Trophoblast cell (in vitro differentiated cells and primary cell): ENCODE measurements around the gene RNF157.

ENCODE experiments used
- DNase-seq, 2 donors: peaks; one replicate each; pipeline ENCODE4 v3.0.0-alpha.2; 2016
- H2AFZ ChIP-seq: 2 replicates; pipeline ENCODE4 v1.6.1; 2013; ENCODE audit warnings: low read length, moderate library complexity, mild to moderate bottlenecking; ENCODE audit not compliant: insufficient read depth, poor library complexity
- H2AK5ac ChIP-seq: 2 replicates; pipeline ENCODE4 v1.6.1; 2013; ENCODE audit warnings: mild to moderate bottlenecking, low read length
- H2BK120ac ChIP-seq: 2 replicates; pipeline ENCODE4 v1.6.1; 2013; ENCODE audit warnings: low read length, mild to moderate bottlenecking, moderate library complexity; ENCODE audit not compliant: insufficient read depth, poor library complexity
- H2BK12ac ChIP-seq: 2 replicates; pipeline ENCODE4 v1.6.1; 2013; ENCODE audit warnings: mild to moderate bottlenecking, low read length, moderate library complexity
- H2BK5ac ChIP-seq: 2 replicates; pipeline ENCODE4 v1.6.1; 2013; ENCODE audit warnings: low read length, low read depth, moderate library complexity, mild to moderate bottlenecking; ENCODE audit not compliant: poor library complexity
- H3K14ac ChIP-seq: 2 replicates; pipeline ENCODE4 v1.6.1; 2013; ENCODE audit warnings: mild to moderate bottlenecking, low read length
- H3K18ac ChIP-seq: 2 replicates; pipeline ENCODE4 v1.6.1; 2013; ENCODE audit warnings: mild to moderate bottlenecking, low read length
- H3K23ac ChIP-seq: 2 replicates; pipeline ENCODE4 v1.6.1; 2013; ENCODE audit warnings: low read length
- H3K27ac ChIP-seq: 2 replicates; pipeline ENCODE4 v1.5.1; 2013; ENCODE audit warnings: low read depth, mild to moderate bottlenecking, inconsistent platforms, low read length, moderate library complexity
- H3K27me3 ChIP-seq: 2 replicates; pipeline ENCODE4 v1.6.1; 2013; ENCODE audit warnings: inconsistent platforms, mild to moderate bottlenecking, low read length, moderate library complexity; ENCODE audit not compliant: insufficient read depth
- H3K36me3 ChIP-seq, 2 experiments: 1 replicate in 1 of 2; 2 replicates in 1 of 2; pipeline ENCODE4 v1.6.1; 2013; ENCODE audit warnings: low read length in 2 of 2, mild to moderate bottlenecking in 2 of 2, moderate library complexity in 1 of 2; ENCODE audit not compliant: insufficient read depth in 2 of 2, control insufficient read depth in 1 of 2
- H3K4ac ChIP-seq: 2 replicates; pipeline ENCODE4 v1.6.1; 2013; ENCODE audit warnings: low read depth, mild to moderate bottlenecking, low read length, moderate library complexity
- H3K4me1 ChIP-seq, 2 experiments: 1 replicate in 1 of 2; 2 replicates in 1 of 2; pipeline ENCODE4 v1.6.1; 2013; ENCODE audit warnings: low read length in 2 of 2, mild to moderate bottlenecking in 2 of 2, moderate library complexity in 1 of 2; ENCODE audit not compliant: insufficient read depth in 2 of 2, control insufficient read depth in 1 of 2
- H3K4me2 ChIP-seq: 2 replicates; pipeline ENCODE4 v1.6.1; 2013; ENCODE audit warnings: inconsistent platforms, mild to moderate bottlenecking, low read length, moderate library complexity
- H3K4me3 ChIP-seq: 2 replicates; pipeline ENCODE4 v1.5.1; 2013; ENCODE audit warnings: mild to moderate bottlenecking, low read depth, low read length, inconsistent platforms
- H3K79me1 ChIP-seq: one replicate; pipeline ENCODE4 v1.6.1; 2013; ENCODE audit warnings: low read length
- H3K79me2 ChIP-seq: 2 replicates; pipeline ENCODE4 v1.6.1; 2013; ENCODE audit warnings: low read length, mild to moderate bottlenecking; ENCODE audit not compliant: control insufficient read depth, insufficient read depth, poor library complexity
- H3K9ac ChIP-seq: 2 replicates; pipeline ENCODE4 v1.6.1; 2013; ENCODE audit warnings: mild to moderate bottlenecking, low read length
- H3K9me3 ChIP-seq: 2 replicates; pipeline ENCODE4 v1.6.1; 2013; ENCODE audit warnings: low read depth, mild to moderate bottlenecking, control low read depth, inconsistent platforms, low read length; ENCODE audit not compliant: insufficient read depth
- H4K12ac ChIP-seq: 2 replicates; pipeline ENCODE4 v1.6.1; 2013; ENCODE audit warnings: low read depth, mild to moderate bottlenecking, low read length, moderate library complexity
- H4K8ac ChIP-seq: 2 replicates; pipeline ENCODE4 v1.6.1; 2013; ENCODE audit warnings: low read depth, mild to moderate bottlenecking, low read length, moderate library complexity
- H4K91ac ChIP-seq: one replicate; pipeline ENCODE4 v1.6.1; 2013; ENCODE audit warnings: low read depth, mild to moderate bottlenecking, low read length, moderate library complexity
- WGBS: extraction: QIAGEN DNeasy Blood & Tissue Kit; methylation state at CpG from one replicate; pipeline ENCODE4 v1.1.7; 2013; ENCODE audit warnings: missing lambda C conversion rate; ENCODE audit not compliant: insufficient read length, insufficient coverage; ENCODE audit errors: extremely low coverage; 5-methylcytosine and 5-hydroxymethylcytosine counted together

The RNF157 gene

GRCh38 chr17:76164331-76164730 lies 76.0 kb downstream of the RNF157 start:
- no peak overlapping the region for H3K18ac ChIP-seq
- H4K8ac ChIP-seq, result no peak overlapping the region
- no peak overlapping the region for H3K14ac ChIP-seq
- WGBS, result no CpG with 5 or more reads among the region's 2 CpGs
- H3K27me3 ChIP-seq, result no peaks in the 10 kb centered on the region
- H3K4me1 ChIP-seq, result no peaks in the 10 kb centered on the region
- H3K79me1 ChIP-seq, result no peaks in the 10 kb centered on the region
- H3K23ac ChIP-seq, result no peak overlapping the region
- no peak overlapping the region for H4K91ac ChIP-seq
- H3K4me3 ChIP-seq, result no peak overlapping the region
- H3K4me2 ChIP-seq, result no peak overlapping the region
- no peaks in the 10 kb centered on the region for H3K79me2 ChIP-seq
- H2AK5ac ChIP-seq, result no peak overlapping the region
- H4K12ac ChIP-seq, result no peak overlapping the region
- H3K27ac ChIP-seq, result no peak overlapping the region
- H3K4ac ChIP-seq, result no peak overlapping the region
- no peak overlapping the region for H2BK120ac ChIP-seq
- H3K9me3 ChIP-seq, result no peaks in the 10 kb centered on the region
- no peak overlapping the region for H2BK5ac ChIP-seq
- no peak overlapping the region for H3K9ac ChIP-seq
- H3K36me3 ChIP-seq, result no peaks in the 10 kb centered on the region
- no peak overlapping the region for H2AFZ ChIP-seq
- DNase-seq, result no peak
- H2BK12ac ChIP-seq, result no peak overlapping the region

- no peaks in the 10 kb centered on the region for H3K36me3 ChIP-seq
- H4K8ac ChIP-seq, result no peak overlapping the region
- H2BK120ac ChIP-seq, result no peak overlapping the region
- no peak overlapping the region for H3K4me3 ChIP-seq
- H3K4me2 ChIP-seq, result no peak overlapping the region
- no peaks in the 10 kb centered on the region for H3K9me3 ChIP-seq
- DNase-seq, result no peak
- no peak overlapping the region for H4K91ac ChIP-seq
- H3K79me2 ChIP-seq, result no peaks in the 10 kb centered on the region
- no peak overlapping the region for H4K12ac ChIP-seq
- H3K23ac ChIP-seq, result no peak overlapping the region
- H3K18ac ChIP-seq, result no peak overlapping the region
- H3K27ac ChIP-seq, result no peak overlapping the region
- WGBS, result no CpG with 5 or more reads among the region's 4 CpGs
- H2AK5ac ChIP-seq, result no peak overlapping the region
- H3K27me3 ChIP-seq, result no peaks in the 10 kb centered on the region
- no peaks in the 10 kb centered on the region for H3K4me1 ChIP-seq
- no peak overlapping the region for H3K9ac ChIP-seq
- H2BK12ac ChIP-seq, result no peak overlapping the region
- H3K14ac ChIP-seq, result no peak overlapping the region
- no peak overlapping the region for H2AFZ ChIP-seq
- no peak overlapping the region for H2BK5ac ChIP-seq
- H3K79me1 ChIP-seq, result no peaks in the 10 kb centered on the region
- no peak overlapping the region for H3K4ac ChIP-seq
Measured at GRCh38 chr17:76163919-76164318, 76.4 kb downstream of the RNF157 start.

GRCh38 chr17:76161619-76162266 lies 78.5 kb downstream of the RNF157 start:
- Histone ChIP-seq H3K4me2 (no peak overlapping the region), H2AFZ (no peak overlapping the region), H2BK12ac (no peak overlapping the region), H3K4ac (no peak overlapping the region), H2AK5ac (no peak overlapping the region), H3K4me1 (no peaks in the 10 kb centered on the region), H2BK120ac (no peak overlapping the region), H3K27ac (no peak overlapping the region), H3K27me3 (no peaks in the 10 kb centered on the region), H3K79me1 (no peaks in the 10 kb centered on the region), H2BK5ac (no peak overlapping the region), H4K91ac (no peak overlapping the region), H4K8ac (no peak overlapping the region), H3K18ac (no peak overlapping the region), H3K23ac (no peak overlapping the region), H3K9me3 (no peaks in the 10 kb centered on the region), H3K36me3 (no peaks in the 10 kb centered on the region), H3K79me2 (no peaks in the 10 kb centered on the region), H4K12ac (no peak overlapping the region), H3K14ac (no peak overlapping the region), H3K4me3 (no peak overlapping the region), H3K9ac (no peak overlapping the region)
- WGBS, result no CpG with 5 or more reads among the region's 20 CpGs
- no peak for DNase-seq

- no CpG with 5 or more reads among the region's 8 CpGs for WGBS
- H2BK5ac ChIP-seq, result no peak overlapping the region
- no peak overlapping the region for H2AFZ ChIP-seq
- no peak overlapping the region for H4K8ac ChIP-seq
- H3K9me3 ChIP-seq, result no peaks in the 10 kb centered on the region
- no peak overlapping the region for H3K4me3 ChIP-seq
- no peak overlapping the region for H2AK5ac ChIP-seq
- no peaks in the 10 kb centered on the region for H3K79me2 ChIP-seq
- H3K79me1 ChIP-seq, result no peaks in the 10 kb centered on the region
- no peak overlapping the region for H3K4ac ChIP-seq
- no peak overlapping the region for H4K12ac ChIP-seq
- no peak overlapping the region for H3K14ac ChIP-seq
- no peak overlapping the region for H3K23ac ChIP-seq
- no peak overlapping the region for H3K18ac ChIP-seq
- H4K91ac ChIP-seq, result no peak overlapping the region
- H3K36me3 ChIP-seq, result no peaks in the 10 kb centered on the region
- H3K4me1 ChIP-seq, result no peaks in the 10 kb centered on the region
- H2BK12ac ChIP-seq, result no peak overlapping the region
- H2BK120ac ChIP-seq, result no peak overlapping the region
- H3K27me3 ChIP-seq, result no peaks in the 10 kb centered on the region
- no peak overlapping the region for H3K4me2 ChIP-seq
- no peak for DNase-seq
- no peak overlapping the region for H3K9ac ChIP-seq
- H3K27ac ChIP-seq, result no peak overlapping the region
Measured at GRCh38 chr17:76160896-76161528, 79.3 kb downstream of the RNF157 start.
